Measurements from ENCODE around the gene TSPEAR. TPM values are rescaled to one million over a fixed set of nuclear protein-coding genes. Genes with fewer than 3 reads are reported as not detected.

Gene TSPEAR
- total RNA-seq, 3 donors from 2014 or later: not detected

GRCh38 chr21:44625756-44626155, 85.6 kb downstream of the TSPEAR start:
- Mint-ChIP-seq H3K4me3 (no peak overlapping the region), H3K4me1 (ENCODE audit: low read depth) (peaks cover 25% of the 10 kb centered on the region), H3K27me3 (ENCODE audit: low read depth) (no peaks in the 10 kb centered on the region), H3K9me3 (peaks cover 34% of the 10 kb centered on the region), H3K36me3 (ENCODE audit: insufficient read depth) (peaks cover 3% of the 10 kb centered on the region)
- DNase-seq (no peak), ATAC-seq (no peak)

- peaks cover 44% of the 10 kb centered on the region for H3K9me3 Mint-ChIP-seq
- H3K27me3 Mint-ChIP-seq (ENCODE audit: low read depth): no peaks in the 10 kb centered on the region
- H3K36me3 Mint-ChIP-seq (ENCODE audit: insufficient read depth): peaks cover 11% of the 10 kb centered on the region
- no peak overlapping the region for H3K4me3 Mint-ChIP-seq
- no peak for ATAC-seq
- DNase-seq: no peak
- peaks cover 31% of the 10 kb centered on the region for H3K4me1 Mint-ChIP-seq (ENCODE audit: low read depth)
Measured at GRCh38 chr21:44623575-44623974, 87.8 kb downstream of the TSPEAR start.

- H3K9me3 Mint-ChIP-seq: peaks cover 44% of the 10 kb centered on the region
- DNase-seq (no peak), ATAC-seq (no peak)
- no peaks in the 10 kb centered on the region for H3K27me3 Mint-ChIP-seq (ENCODE audit: low read depth)
- peaks cover 49% of the 10 kb centered on the region for H3K4me1 Mint-ChIP-seq (ENCODE audit: low read depth)
- no peak overlapping the region for H3K4me3 Mint-ChIP-seq
- H3K36me3 Mint-ChIP-seq (ENCODE audit: insufficient read depth): peaks cover 11% of the 10 kb centered on the region
Measured at GRCh38 chr21:44619886-44620285, 91.5 kb downstream of the TSPEAR start.

- DNase-seq (peak; percentile 50), ATAC-seq (peak; percentile 96 to 100)
- Mint-ChIP-seq H3K4me3 (peak overlapping the region; percentile 49), H3K4me1 (ENCODE audit: low read depth) (peaks cover 50% of the 10 kb centered on the region), H3K36me3 (ENCODE audit: insufficient read depth) (peaks cover 9% of the 10 kb centered on the region), H3K9me3 (peaks cover 36% of the 10 kb centered on the region), H3K27me3 (ENCODE audit: low read depth) (no peaks in the 10 kb centered on the region)
Measured at GRCh38 chr21:44618909-44619308, 92.5 kb downstream of the TSPEAR start.

GRCh38 chr21:44618504-44618903, 92.9 kb downstream of the TSPEAR start:
- Mint-ChIP-seq H3K4me3 (peak overlapping the region; percentile 49), H3K36me3 (ENCODE audit: insufficient read depth) (peaks cover 8% of the 10 kb centered on the region), H3K27me3 (ENCODE audit: low read depth) (no peaks in the 10 kb centered on the region), H3K9me3 (peaks cover 32% of the 10 kb centered on the region), H3K4me1 (ENCODE audit: low read depth) (peaks cover 50% of the 10 kb centered on the region)
- ATAC-seq (peak; percentile 42 to 44), DNase-seq (no peak)

GRCh38 chr21:44617071-44617501, 94.3 kb downstream of the TSPEAR start:
- Mint-ChIP-seq H3K4me1 (ENCODE audit: low read depth) (peaks cover 50% of the 10 kb centered on the region), H3K27me3 (ENCODE audit: low read depth) (no peaks in the 10 kb centered on the region), H3K36me3 (ENCODE audit: insufficient read depth) (peaks cover 8% of the 10 kb centered on the region), H3K4me3 (no peak overlapping the region), H3K9me3 (peaks cover 19% of the 10 kb centered on the region)
- ATAC-seq (no peak), DNase-seq (no peak)

- no peaks in the 10 kb centered on the region for H3K27me3 Mint-ChIP-seq (ENCODE audit: low read depth)
- H3K36me3 Mint-ChIP-seq (ENCODE audit: insufficient read depth): peaks cover 8% of the 10 kb centered on the region
- no peak overlapping the region for H3K4me3 Mint-ChIP-seq
- peaks cover 50% of the 10 kb centered on the region for H3K4me1 Mint-ChIP-seq (ENCODE audit: low read depth)
- no peak for DNase-seq
- no peak for ATAC-seq
- peaks cover 19% of the 10 kb centered on the region for H3K9me3 Mint-ChIP-seq
Measured at GRCh38 chr21:44616591-44616926, 94.8 kb downstream of the TSPEAR start.

GRCh38 chr21:44615911-44616590, 95.3 kb downstream of the TSPEAR start:
- Mint-ChIP-seq H3K9me3 (peaks cover 20% of the 10 kb centered on the region), H3K4me1 (ENCODE audit: low read depth) (peaks cover 50% of the 10 kb centered on the region), H3K36me3 (ENCODE audit: insufficient read depth) (peaks cover 11% of the 10 kb centered on the region), H3K27me3 (ENCODE audit: low read depth) (no peaks in the 10 kb centered on the region), H3K4me3 (no peak overlapping the region)
- DNase-seq (no peak), ATAC-seq (no peak)

- H3K4me3 Mint-ChIP-seq: no peak overlapping the region
- peaks cover 20% of the 10 kb centered on the region for H3K9me3 Mint-ChIP-seq
- no peak for ATAC-seq
- H3K36me3 Mint-ChIP-seq (ENCODE audit: insufficient read depth): peaks cover 11% of the 10 kb centered on the region
- H3K4me1 Mint-ChIP-seq (ENCODE audit: low read depth): peaks cover 47% of the 10 kb centered on the region
- H3K27me3 Mint-ChIP-seq (ENCODE audit: low read depth): no peaks in the 10 kb centered on the region
- DNase-seq: no peak
Measured at GRCh38 chr21:44615466-44615865, 95.9 kb downstream of the TSPEAR start.

- peaks cover 45% of the 10 kb centered on the region for H3K4me1 Mint-ChIP-seq (ENCODE audit: low read depth)
- no peak for ATAC-seq
- no peak overlapping the region for H3K4me3 Mint-ChIP-seq
Measured at GRCh38 chr21:44614961-44615391, 96.4 kb downstream of the TSPEAR start.

GRCh38 chr21:44614161-44614631, 97.2 kb downstream of the TSPEAR start:
- Mint-ChIP-seq H3K27me3 (ENCODE audit: low read depth) (no peaks in the 10 kb centered on the region), H3K9me3 (peaks cover 17% of the 10 kb centered on the region), H3K4me1 (ENCODE audit: low read depth) (peaks cover 38% of the 10 kb centered on the region), H3K4me3 (no peak overlapping the region), H3K36me3 (ENCODE audit: insufficient read depth) (peaks cover 9% of the 10 kb centered on the region)
- ATAC-seq: no peak
- DNase-seq: no peak

More at GRCh38 chr21:44614961-44615391, 96.4 kb downstream of the TSPEAR start:
- H3K9me3 Mint-ChIP-seq: peaks cover 17% of the 10 kb centered on the region
- no peaks in the 10 kb centered on the region for H3K27me3 Mint-ChIP-seq (ENCODE audit: low read depth)
- no peak for DNase-seq
- peaks cover 11% of the 10 kb centered on the region for H3K36me3 Mint-ChIP-seq (ENCODE audit: insufficient read depth)

- DNase-seq (no peak), ATAC-seq (no peak)
- H3K36me3 Mint-ChIP-seq (ENCODE audit: insufficient read depth): peaks cover 7% of the 10 kb centered on the region
- H3K4me1 Mint-ChIP-seq (ENCODE audit: low read depth): peaks cover 31% of the 10 kb centered on the region
- no peak overlapping the region for H3K4me3 Mint-ChIP-seq
- peaks cover 18% of the 10 kb centered on the region for H3K9me3 Mint-ChIP-seq
- H3K27me3 Mint-ChIP-seq (ENCODE audit: low read depth): no peaks in the 10 kb centered on the region
Measured at GRCh38 chr21:44613386-44614155, 97.8 kb downstream of the TSPEAR start.

GRCh38 chr21:44612669-44613229, 98.6 kb downstream of the TSPEAR start:
- H3K36me3 Mint-ChIP-seq (ENCODE audit: insufficient read depth): peaks cover 7% of the 10 kb centered on the region
- H3K4me1 Mint-ChIP-seq (ENCODE audit: low read depth): peaks cover 23% of the 10 kb centered on the region
- H3K4me3 Mint-ChIP-seq: no peak overlapping the region
- peaks cover 18% of the 10 kb centered on the region for H3K9me3 Mint-ChIP-seq
- ATAC-seq (no peak), DNase-seq (no peak)
- no peaks in the 10 kb centered on the region for H3K27me3 Mint-ChIP-seq (ENCODE audit: low read depth)

GRCh38 chr21:44612029-44612486, 99.3 kb downstream of the TSPEAR start, which contains the start of gene KRTAP10-8:
KRTAP10-8 (plus strand) TSS chr21:44612079; CDS start chr21:44612101, 22 bp downstream.
- peaks cover 18% of the 10 kb centered on the region for H3K9me3 Mint-ChIP-seq
- DNase-seq (no peak), ATAC-seq (no peak)
- no peaks in the 10 kb centered on the region for H3K27me3 Mint-ChIP-seq (ENCODE audit: low read depth)
- H3K36me3 Mint-ChIP-seq (ENCODE audit: insufficient read depth): peaks cover 7% of the 10 kb centered on the region
- no peak within 1 kb of the TSS for H3K4me3 Mint-ChIP-seq
- H3K4me1 Mint-ChIP-seq (ENCODE audit: low read depth): peaks cover 16% of the 10 kb centered on the region

All from activated T-cell treated with anti-CD3 and anti-CD28 coated beads, Interleukin-2, amount 50 U/mL, for 4 hours (primary cell).